ENCODE data around the gene MLEC. TPM values are rescaled to one million over a fixed set of nuclear protein-coding genes. Genes with fewer than 3 reads are reported as not detected.
A peak's percentile ranks its signal among the peaks of the same experiment; 100 is the strongest.

Gene MLEC
- total and polyA plus RNA-seq, 11 donors, result 39.2 to 150 (median 117) TPM

DNA sequence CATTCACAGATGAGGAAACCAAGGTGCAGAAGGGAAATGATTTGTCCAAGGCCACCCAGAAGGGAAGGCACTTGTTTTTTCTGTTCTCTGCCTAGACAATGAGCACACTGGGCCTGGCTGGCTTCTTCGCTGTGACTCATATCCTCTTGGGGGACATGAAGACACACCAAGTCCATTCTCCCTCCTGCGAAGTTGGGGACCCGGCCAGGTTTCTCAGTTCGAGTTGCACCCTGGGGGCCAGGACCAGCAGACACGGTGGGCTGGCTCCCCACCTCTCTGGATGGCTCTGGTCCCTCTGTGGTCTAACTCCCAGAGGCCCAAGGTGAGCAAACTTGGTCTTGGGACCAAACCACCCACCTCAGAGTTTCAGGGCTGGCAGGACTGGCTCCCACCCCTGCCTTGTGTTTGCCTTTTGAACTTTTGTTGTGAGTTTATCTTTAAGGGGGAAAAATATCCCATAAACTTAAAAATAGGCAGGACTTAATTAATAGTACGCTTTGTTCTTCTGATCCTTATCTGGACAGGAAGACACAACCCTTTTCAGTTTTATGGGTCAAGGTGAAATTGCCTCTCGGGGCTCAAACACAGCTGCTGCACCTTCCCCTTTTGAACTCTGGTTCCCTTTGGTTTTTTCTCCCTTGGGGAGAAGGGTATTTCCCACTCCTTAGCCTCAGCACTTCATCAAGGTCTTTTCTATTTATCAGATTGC, 9.0 kb upstream of the MLEC start:
- no peaks in the 10 kb centered on the region for H3K36me3 ChIP-seq
- ATAC-seq (peak; percentile 81 to 94 (median 84)), DNase-seq (peak; percentile 55 to 72 (median 61))
- 40 to 47% (median 46%) methylated on average over 5 to 7 of the region's 7 CpGs for WGBS, 4 donors
- intact Hi-C loops (cut with DNase I), result no loop called here
- TF ChIP-seq, protein P1, sequence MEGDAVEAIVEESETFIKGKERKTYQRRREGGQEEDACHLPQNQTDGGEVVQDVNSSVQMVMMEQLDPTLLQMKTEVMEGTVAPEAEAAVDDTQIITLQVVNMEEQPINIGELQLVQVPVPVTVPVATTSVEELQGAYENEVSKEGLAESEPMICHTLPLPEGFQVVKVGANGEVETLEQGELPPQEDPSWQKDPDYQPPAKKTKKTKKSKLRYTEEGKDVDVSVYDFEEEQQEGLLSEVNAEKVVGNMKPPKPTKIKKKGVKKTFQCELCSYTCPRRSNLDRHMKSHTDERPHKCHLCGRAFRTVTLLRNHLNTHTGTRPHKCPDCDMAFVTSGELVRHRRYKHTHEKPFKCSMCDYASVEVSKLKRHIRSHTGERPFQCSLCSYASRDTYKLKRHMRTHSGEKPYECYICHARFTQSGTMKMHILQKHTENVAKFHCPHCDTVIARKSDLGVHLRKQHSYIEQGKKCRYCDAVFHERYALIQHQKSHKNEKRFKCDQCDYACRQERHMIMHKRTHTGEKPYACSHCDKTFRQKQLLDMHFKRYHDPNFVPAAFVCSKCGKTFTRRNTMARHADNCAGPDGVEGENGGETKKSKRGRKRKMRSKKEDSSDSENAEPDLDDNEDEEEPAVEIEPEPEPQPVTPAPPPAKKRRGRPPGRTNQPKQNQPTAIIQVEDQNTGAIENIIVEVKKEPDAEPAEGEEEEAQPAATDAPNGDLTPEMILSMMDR (IDR thresholded peaks at IDR 0.05), result no peak
- TF ChIP-seq POLR2A (IDR thresholded peaks at IDR 0.05), result no peak
- H3K27me3 ChIP-seq, result no peaks in the 10 kb centered on the region
- H3K9me3 ChIP-seq, result no peaks in the 10 kb centered on the region
- H3K27ac ChIP-seq, result peak overlapping the region; percentile 56 to 89 (median 78)
- peaks cover 0 to 25% (median 2%) of the 10 kb centered on the region in 12 donors for H3K4me1 ChIP-seq
- H3K4me3 ChIP-seq, result no peak overlapping the region

DNA sequence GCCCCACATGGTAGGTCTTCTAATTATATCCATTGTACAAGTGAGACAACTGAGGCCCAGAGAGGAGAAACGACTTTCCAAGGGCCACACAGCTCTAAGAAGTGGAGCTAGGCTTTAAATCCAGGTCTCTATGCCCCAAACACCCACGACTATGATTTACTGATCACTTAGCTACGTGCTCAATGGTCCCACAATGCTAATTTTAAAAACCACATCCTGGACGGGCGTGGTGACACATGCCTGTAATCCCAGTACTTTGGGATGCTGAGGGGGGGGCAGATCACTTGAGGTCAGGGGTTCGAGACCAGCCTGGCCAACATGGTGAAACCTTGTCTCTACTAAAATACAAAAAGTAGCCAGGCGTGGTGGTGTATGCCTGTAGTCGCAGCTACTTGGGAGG, 8.4 kb upstream of the MLEC start:
- H3K36me3 ChIP-seq, result no peaks in the 10 kb centered on the region
- 66 to 83% (median 68%) methylated on average over 7 to 8 of the region's 8 CpGs for WGBS, 4 donors
- H3K27ac ChIP-seq, result peak overlapping the region; percentile 40 to 89 (median 78)
- DNase-seq, result no peak
- intact Hi-C loops (cut with DNase I), result no loop called here
- no peak for TF ChIP-seq POLR2A (IDR thresholded peaks at IDR 0.05)
- TF ChIP-seq, protein P1 (IDR thresholded peaks at IDR 0.05), result no peak
- H3K4me1 ChIP-seq, result peaks cover 0 to 25% (median 2%) of the 10 kb centered on the region in 12 donors
- H3K9me3 ChIP-seq, result no peaks in the 10 kb centered on the region
- no peak overlapping the region for H3K4me3 ChIP-seq
- H3K27me3 ChIP-seq, result no peaks in the 10 kb centered on the region
- no peak for ATAC-seq

DNA sequence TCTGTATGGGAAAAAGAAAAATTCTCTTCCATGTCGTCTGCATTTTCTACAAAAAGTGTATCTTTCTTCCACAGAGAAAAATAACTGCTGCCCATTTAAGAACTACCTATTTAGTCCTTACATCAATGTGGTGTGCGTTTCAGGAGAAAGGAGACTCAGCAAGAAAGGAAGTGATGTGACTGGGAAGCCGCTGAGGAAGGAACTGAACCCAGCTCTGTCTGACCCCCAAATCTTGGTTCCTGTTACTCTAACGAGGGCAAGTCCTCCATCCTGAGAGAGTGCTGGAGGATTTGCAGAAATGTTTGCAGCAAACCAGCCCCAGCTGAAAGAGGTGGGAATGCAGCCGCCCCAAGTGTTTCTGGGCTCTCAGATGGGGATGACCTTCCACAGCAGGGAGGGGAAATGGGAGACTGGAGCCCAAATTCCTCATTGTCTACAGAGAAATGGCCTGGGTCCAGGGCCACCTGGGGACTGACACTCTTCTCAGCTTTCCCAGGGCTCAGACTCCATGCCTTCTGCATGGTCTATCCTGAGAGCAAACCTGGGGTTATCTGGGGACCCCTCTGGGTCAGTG, 6.7 kb upstream of the MLEC start:
- 40 to 57% (median 47%) methylated on average over 4 to 5 of the region's 5 CpGs for WGBS, 4 donors
- no peak for DNase-seq
- no peaks in the 10 kb centered on the region for H3K36me3 ChIP-seq
- no peak overlapping the region for H3K4me3 ChIP-seq
- peak overlapping the region in 1 of 12 donors; percentile 4 for H3K27ac ChIP-seq
- ATAC-seq, result no peak
- TF ChIP-seq, protein P1 (IDR thresholded peaks at IDR 0.05), result no peak
- TF ChIP-seq POLR2A (IDR thresholded peaks at IDR 0.05), result no peak
- intact Hi-C loops (cut with DNase I), result no loop called here
- H3K27me3 ChIP-seq, result no peaks in the 10 kb centered on the region
- H3K9me3 ChIP-seq, result no peaks in the 10 kb centered on the region
- peaks cover 0 to 37% (median 2%) of the 10 kb centered on the region in 12 donors for H3K4me1 ChIP-seq

DNA sequence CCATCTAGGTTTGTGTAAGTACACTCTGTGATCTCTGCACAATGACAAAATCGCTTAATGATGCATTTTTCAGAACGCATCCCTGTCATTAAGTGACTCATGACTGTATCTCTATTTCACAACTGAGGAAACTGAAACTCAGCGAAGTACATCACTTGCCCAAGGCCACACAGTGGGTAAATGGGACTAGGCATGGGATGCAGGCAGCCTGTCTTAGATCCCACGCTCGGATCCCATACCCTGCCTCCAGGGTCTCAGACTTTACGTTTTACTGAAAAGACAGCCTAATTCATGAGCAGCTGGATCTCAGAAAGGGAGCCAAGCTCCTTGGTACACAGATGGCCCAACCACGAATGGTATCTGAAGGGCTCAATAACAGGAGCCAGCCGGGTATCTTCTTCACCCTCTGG, 2.4 kb upstream of the MLEC start:
- Histone ChIP-seq H3K27me3 (no peaks in the 10 kb centered on the region), H3K4me1 (peaks cover 0 to 45% (median 25%) of the 10 kb centered on the region in 12 donors), H3K4me3 (no peak overlapping the region), H3K9me3 (no peaks in the 10 kb centered on the region), H3K27ac (peak overlapping the region in 1 of 12 donors; percentile 19), H3K36me3 (no peaks in the 10 kb centered on the region)
- intact Hi-C loops (cut with DNase I), result loop anchor here in 1 of 10 donors (2.0 kb wide), 1 partner anchor 30 kb away; no protein-coding TSS in a partner anchor
- TF ChIP-seq, protein P1 (IDR thresholded peaks at IDR 0.05), result no peak
- no peak for TF ChIP-seq POLR2A (IDR thresholded peaks at IDR 0.05)
- 78 to 83% (median 81%) methylated on average over 8 of the region's 8 CpGs for WGBS, 4 donors
- DNase-seq (no peak), ATAC-seq (no peak)
